Sigmoid colon (tissue), 7 donors: ENCODE measurements around the gene RFFL. TPM values are rescaled to one million over a fixed set of nuclear protein-coding genes. Genes with fewer than 3 reads are reported as not detected.

Experiments used
- DNase-seq: peaks from one replicate; pipeline ENCODE4 v3.0.0-alpha.2; 2019
- H3K27ac ChIP-seq, 4 donors: fragments of 200-600 bp; sonication (generic); one replicate each; pipeline ENCODE4 v1.5.1; 2016 to 2019; ENCODE audit warnings: mild to moderate bottlenecking in 1 of 4
- H3K27me3 ChIP-seq, 3 donors: fragments of 200-600 bp; sonication (generic); one replicate each; pipeline ENCODE4 v1.5.1; 2019; ENCODE audit warnings: mild to moderate bottlenecking in 1 of 3
- H3K36me3 ChIP-seq, 4 donors: fragments of 200-600 bp; sonication (generic); one replicate each; pipeline ENCODE4 v1.5.1; 2016 to 2019
- H3K4me1 ChIP-seq, 4 donors: fragments of 200-600 bp; sonication (generic); one replicate each; pipeline ENCODE4 v1.5.1; 2017 to 2019
- H3K4me3 ChIP-seq, 4 donors: fragments of 200-600 bp; sonication (generic); one replicate each; pipeline ENCODE4 v1.5.1; 2017 to 2019; ENCODE audit warnings: mild to moderate bottlenecking in 2 of 4, moderate library complexity in 1 of 4
- H3K9me3 ChIP-seq, 4 donors: fragments of 200-600 bp in 3 of 4; sonication (generic) in 3 of 4; one replicate each; pipeline versions ENCODE4 v1.5.1 to v1.6.1; 2013 to 2019
- CTCF ChIP-seq, 4 experiments: fragments of 450-650 bp in 3 of 4; fragments of 200-600 bp in 1 of 4; IDR thresholded peaks; one replicate each; pipeline ENCODE4 v1.5.1; 2016 to 2019; ENCODE audit warnings: antibody characterized with exemption in 4 of 4, mild to moderate bottlenecking in 3 of 4, moderate library complexity in 2 of 4
- EP300 ChIP-seq, 4 donors: sonication (generic); formaldehyde crosslinking; IDR thresholded peaks; one replicate each; pipeline ENCODE4 v1.6.1; 2017; ENCODE audit warnings: antibody characterized with exemption in 4 of 4
- POLR2A ChIP-seq, 2 donors: fragments of 450-650 bp; IDR thresholded peaks; one replicate each; pipeline ENCODE4 v1.6.1; 2016; ENCODE audit warnings: antibody characterized with exemption in 2 of 2, mild to moderate bottlenecking in 2 of 2, moderate library complexity in 2 of 2
- POLR2AphosphoS5 ChIP-seq, 4 donors: sonication (generic); formaldehyde crosslinking; IDR thresholded peaks; one replicate each; pipeline ENCODE4 v1.6.1; 2017; ENCODE audit warnings: antibody characterized with exemption in 4 of 4
- WGBS, 2 donors: extraction: QIAGEN DNeasy Blood & Tissue Kit; methylation state at CpG; one replicate each; pipeline ENCODE4 v1.1.7; 2013; 5-methylcytosine and 5-hydroxymethylcytosine counted together
- intact Hi-C: fragments of 100-400 bp; cut with DNase I; formaldehyde crosslinking; loops from one replicate; pipeline ENCODE4 v1.15.1; 2023
- polyA plus RNA-seq, 3 donors: library from polyadenylated mRNA; stranded (reverse); fragments of 200-250 nt; gene quantifications; one replicate each; pipeline ENCODE4 v1.2.3, GENCODE V29; 2013
- total RNA-seq, 4 donors: library from RNA; depleted of rRNA; stranded (reverse); fragments of >200 nt; gene quantifications; one replicate each; pipeline ENCODE4 v1.1.0, GENCODE V29; 2016
- donor health status: healthy with polysubstance abuse.
- donor health status: Bipolar disorder and iron deficiency.
- donor health status: healthy.

The RFFL gene
- total and polyA plus RNA-seq, 7 donors, result 15.0 to 29.4 (median 22.9) TPM

DNA sequence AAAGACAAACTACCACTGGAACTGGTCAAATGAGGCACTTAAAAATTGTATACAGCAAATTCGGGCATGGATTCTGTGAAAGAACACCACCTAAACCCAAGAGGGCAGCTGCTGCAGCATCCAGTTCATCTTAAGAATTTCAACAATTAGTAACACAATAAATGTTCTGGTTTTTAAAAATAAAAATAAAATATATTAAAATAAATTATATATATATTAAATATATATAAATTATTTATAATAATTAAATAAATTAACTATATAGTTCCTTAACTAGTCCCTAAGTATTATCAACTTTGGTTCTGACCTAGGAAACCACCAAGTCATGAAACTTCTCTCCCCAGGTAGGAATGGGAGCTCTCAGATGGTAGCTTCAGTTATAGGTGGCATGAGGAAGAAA, 13.4 kb upstream of the RFFL start:
- WGBS, 2 donors, result 86 to 94% methylated on average over 1 of the region's 1 CpG
- no peak for DNase-seq
- Histone ChIP-seq H3K27ac (no peak overlapping the region), H3K4me3 (no peak overlapping the region), H3K27me3 (no peaks in the 10 kb centered on the region), H3K36me3 (no peaks in the 10 kb centered on the region), H3K4me1 (peaks cover 0 to 31% (median 27%) of the 10 kb centered on the region in 4 donors), H3K9me3 (no peaks in the 10 kb centered on the region)
- intact Hi-C loops, result no loop called here
- TF ChIP-seq EP300 (IDR thresholded peaks at IDR 0.05) (no peak), POLR2A (IDR thresholded peaks at IDR 0.05) (no peak), CTCF (IDR thresholded peaks at IDR 0.05) (no peak), POLR2AphosphoS5 (IDR thresholded peaks at IDR 0.05) (no peak)

GRCh38 chr17:35074711-35075707, 11.5 kb upstream of the RFFL start:
- Histone ChIP-seq H3K9me3 (no peaks in the 10 kb centered on the region), H3K36me3 (no peaks in the 10 kb centered on the region), H3K4me3 (no peak overlapping the region), H3K4me1 (peaks cover 0 to 29% (median 20%) of the 10 kb centered on the region in 4 donors), H3K27me3 (no peaks in the 10 kb centered on the region), H3K27ac (no peak overlapping the region)
- intact Hi-C loops, result no loop called here
- 31 to 67% methylated on average over 2 of the region's 2 CpGs for WGBS, 2 donors
- DNase-seq, result no peak
- no peak for TF ChIP-seq POLR2AphosphoS5 (IDR thresholded peaks at IDR 0.05)
- no peak for TF ChIP-seq POLR2A (IDR thresholded peaks at IDR 0.05)
- TF ChIP-seq EP300 (IDR thresholded peaks at IDR 0.05), result no peak
- TF ChIP-seq CTCF (IDR thresholded peaks at IDR 0.05), result no peak

GRCh38 chr17:35073991-35074627, 10.6 kb upstream of the RFFL start:
- 53 to 68% methylated on average over 5 of the region's 5 CpGs for WGBS, 2 donors

DNA sequence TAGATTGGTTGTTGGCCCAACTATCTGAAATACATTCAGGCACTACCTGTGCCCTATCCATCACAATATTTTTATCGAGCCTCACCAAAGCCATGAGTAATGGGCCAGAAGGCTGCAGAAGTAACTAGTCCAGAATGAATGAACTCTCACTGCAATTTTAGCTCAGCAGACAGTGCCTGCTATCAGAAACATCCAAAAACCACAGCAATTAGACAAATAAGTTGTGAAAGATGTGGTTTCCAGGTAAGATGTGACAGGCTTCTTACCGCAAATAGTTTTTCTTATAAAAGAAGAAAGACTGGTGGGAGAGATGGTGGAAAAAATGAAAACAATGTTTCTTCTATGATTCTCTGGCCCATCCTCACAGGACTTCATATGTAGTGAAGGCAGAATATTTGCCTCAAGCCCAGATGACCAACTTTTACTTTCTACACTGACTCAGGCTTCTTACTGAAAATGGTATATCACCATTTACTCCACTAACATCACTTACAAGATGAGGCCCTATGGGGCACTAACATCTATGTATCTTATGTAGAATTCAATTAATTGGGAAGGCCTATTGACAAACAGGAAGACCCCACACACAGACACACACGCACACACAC, 9.8 kb upstream of the RFFL start:
- intact Hi-C loops, result no loop called here
- 79 to 88% methylated on average over 3 of the region's 3 CpGs for WGBS, 2 donors
- H3K4me1 ChIP-seq, result peaks cover 0 to 33% (median 20%) of the 10 kb centered on the region in 4 donors

More at GRCh38 chr17:35073991-35074627, 10.6 kb upstream of the RFFL start:
- H3K27ac ChIP-seq, result no peak overlapping the region
- H3K4me1 ChIP-seq, result peaks cover 0 to 33% (median 20%) of the 10 kb centered on the region in 4 donors
- no peaks in the 10 kb centered on the region for H3K9me3 ChIP-seq
- intact Hi-C loops, result no loop called here
- H3K27me3 ChIP-seq, result no peaks in the 10 kb centered on the region
- no peak overlapping the region for H3K4me3 ChIP-seq
- H3K36me3 ChIP-seq, result no peaks in the 10 kb centered on the region
- TF ChIP-seq EP300 (IDR thresholded peaks at IDR 0.05), result no peak
- no peak for TF ChIP-seq CTCF (IDR thresholded peaks at IDR 0.05)
- no peak for TF ChIP-seq POLR2AphosphoS5 (IDR thresholded peaks at IDR 0.05)
- no peak for TF ChIP-seq POLR2A (IDR thresholded peaks at IDR 0.05)
- no peak for DNase-seq

More for the DNA sequence above, 9.8 kb upstream of the RFFL start:
- Histone ChIP-seq H3K9me3 (no peaks in the 10 kb centered on the region), H3K27me3 (no peaks in the 10 kb centered on the region), H3K27ac (no peak overlapping the region), H3K4me3 (no peak overlapping the region), H3K36me3 (no peaks in the 10 kb centered on the region)
- no peak for DNase-seq
- no peak for TF ChIP-seq POLR2AphosphoS5 (IDR thresholded peaks at IDR 0.05)
- no peak for TF ChIP-seq CTCF (IDR thresholded peaks at IDR 0.05)
- no peak for TF ChIP-seq POLR2A (IDR thresholded peaks at IDR 0.05)
- no peak for TF ChIP-seq EP300 (IDR thresholded peaks at IDR 0.05)
